ENCODE measurements around the gene KIF3C.
A peak's percentile ranks its signal among the peaks of the same experiment; 100 is the strongest.

KIF3C gene

DNA sequence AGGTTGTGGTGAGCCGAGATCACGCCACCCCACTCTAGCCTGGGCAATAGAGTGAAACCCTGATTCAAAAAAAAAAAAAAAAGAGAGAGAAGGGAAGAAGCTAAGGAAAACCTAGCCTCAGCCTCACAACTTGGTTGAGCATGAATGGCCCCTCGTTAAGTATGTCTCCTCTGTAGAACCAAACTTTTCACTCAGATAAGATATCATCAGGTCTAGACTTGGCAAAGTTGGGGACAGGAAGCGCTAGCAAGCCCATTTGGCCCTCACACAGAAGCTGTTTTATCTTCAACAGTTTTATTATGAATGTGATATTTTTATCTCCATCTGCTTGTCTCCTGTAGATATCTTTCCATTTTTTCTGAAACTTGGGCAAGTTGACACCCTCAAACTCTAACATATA is 100.5 kb downstream of the KIF3C start:
- DNase-seq (ENCODE audit: low spot score) (no peak), FAIRE-seq (no peak)

DNA sequence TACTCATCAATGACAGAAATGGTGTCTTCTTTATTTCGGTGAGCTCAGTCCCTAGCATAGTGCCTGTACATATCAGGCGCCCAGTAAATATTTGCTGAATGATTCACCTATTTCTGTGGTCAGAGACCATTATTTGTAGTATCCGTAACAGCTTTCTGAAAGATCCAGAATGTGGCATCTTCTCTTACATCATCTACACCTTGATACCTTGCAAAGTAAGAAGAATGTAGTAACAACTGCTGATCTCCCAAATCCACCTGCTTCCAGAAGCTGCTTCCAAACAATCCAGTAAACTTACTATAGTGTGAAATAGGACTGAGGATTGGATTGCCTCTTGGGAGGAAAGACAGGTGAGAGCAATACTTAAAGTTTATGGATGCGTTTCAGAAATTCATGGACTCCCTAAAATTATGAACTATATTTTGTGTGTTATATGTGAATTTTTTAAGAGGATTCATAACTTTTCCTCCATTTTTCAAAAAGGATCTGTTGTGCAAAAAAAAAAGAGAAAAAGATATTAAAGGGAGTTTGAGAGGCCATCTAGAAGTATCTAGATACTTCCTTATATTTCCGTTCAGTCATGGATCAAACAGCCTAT is 103.1 kb downstream of the KIF3C start:
- FAIRE-seq (no peak), DNase-seq (ENCODE audit: low spot score) (peak; percentile 48)

DNA sequence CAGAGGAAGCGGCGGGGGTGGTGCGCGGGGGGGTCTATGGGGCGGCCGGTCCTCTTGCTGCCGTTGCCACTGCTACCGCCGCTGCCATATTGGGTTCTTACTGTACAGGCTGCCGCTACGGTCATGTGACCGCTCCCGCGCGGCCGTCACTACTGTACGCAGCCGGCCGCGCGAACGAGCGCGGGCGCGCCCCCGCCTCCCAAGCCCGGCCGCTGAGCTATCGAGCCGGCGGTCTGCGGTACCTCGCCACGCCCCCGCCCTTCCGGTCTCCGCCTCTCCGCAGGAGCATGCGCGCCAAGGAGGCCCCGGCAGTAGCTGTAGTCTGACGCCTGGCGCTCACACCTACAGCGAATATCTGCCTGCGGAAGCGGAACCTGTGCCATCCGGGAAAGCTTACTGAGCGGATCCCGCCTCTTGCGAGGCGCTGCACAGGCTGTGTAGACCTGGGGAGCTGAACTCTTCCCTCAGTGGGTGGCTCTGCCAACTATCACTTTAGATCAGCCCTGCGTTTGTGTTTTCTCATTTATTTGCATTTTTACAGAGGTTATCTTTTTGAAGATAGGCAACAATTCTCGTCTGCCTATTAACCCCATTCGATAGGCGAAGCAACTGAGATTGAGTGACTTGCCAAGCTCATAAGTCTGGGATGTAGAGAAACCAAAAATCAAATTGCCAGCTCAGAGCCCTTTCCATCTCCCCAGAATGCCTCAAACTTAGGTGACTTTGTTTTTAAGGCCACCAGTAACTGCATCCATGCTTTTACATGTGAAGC is 103.8 kb downstream of the KIF3C start, which contains the start of gene ASXL2:
ASXL2 (minus strand) TSS at position 127 of the 772 bp plus-strand sequence. CDS start 265 bp downstream, outside the sequence.
- FAIRE-seq: peak; percentile 80

DNA sequence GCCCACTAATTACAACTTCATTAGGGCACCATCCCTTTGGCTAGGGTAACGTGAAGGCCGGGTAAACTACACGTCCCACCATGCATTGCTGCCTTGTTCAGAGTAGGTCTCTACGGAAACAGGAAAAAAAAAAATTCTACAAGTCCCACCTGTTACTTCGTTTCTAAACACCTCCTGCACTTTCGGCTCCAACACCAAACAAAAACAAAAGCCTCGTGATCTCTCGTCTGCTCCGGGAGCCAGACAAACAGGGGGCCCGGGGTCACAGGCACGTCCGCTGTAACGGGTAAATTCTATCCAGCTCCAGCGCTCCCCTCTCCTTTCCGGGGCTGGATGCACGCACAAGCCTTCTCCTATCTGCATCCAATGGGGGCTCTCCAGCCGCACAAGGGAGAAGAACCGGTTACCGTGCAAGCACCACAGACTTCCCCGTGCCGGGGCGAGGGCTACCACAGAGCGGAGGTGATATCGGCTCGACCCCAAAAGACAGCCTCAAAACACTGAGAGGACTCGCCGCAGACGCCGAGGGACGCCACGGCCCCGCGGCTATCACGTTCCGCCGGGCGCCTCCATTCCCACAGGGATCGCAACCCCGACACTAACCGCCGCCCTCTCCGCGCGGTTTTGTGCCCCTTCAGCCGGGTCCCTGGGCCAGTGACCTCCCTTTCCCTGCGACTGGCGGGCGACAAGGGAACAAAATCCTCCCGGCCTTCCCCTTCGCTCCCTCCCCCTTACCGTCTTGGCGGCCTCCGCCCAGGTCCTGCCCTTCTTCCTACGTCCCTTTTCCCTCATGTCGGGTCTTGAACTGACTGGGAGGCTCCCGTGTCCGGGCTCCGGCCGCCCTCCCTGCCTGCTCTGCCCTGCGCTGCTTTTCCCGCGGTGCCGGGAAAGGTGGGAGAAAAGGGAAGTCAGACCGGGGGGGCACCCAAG is 104.6 kb downstream of the KIF3C start:
- peak; percentile 71 for DNase-seq (ENCODE audit: low spot score)
- FAIRE-seq: peak; percentile 56

More for the DNA sequence above, 103.8 kb downstream of the KIF3C start, which contains the start of gene ASXL2:
- DNase-seq (ENCODE audit: low spot score): peak; percentile 99
